Non-pigmented ciliary epithelial cell (primary cell): ENCODE results near the gene GPR75.
"Not testable (repeated sequence)": the region's sequence is repeated elsewhere in the genome, so short reads cannot be mapped to it uniquely, and the experiment has no call there.

ENCODE experiments used
- DNase-seq: peaks from one replicate; pipeline ENCODE4 v3.0.0-alpha.2; 2010; ENCODE audit warnings: low read depth

The GPR75 gene

GRCh38 chr2:53852532-53852931, 7.2 kb downstream of the GPR75 start:
- DNase-seq, result no peak

- not testable (repeated sequence) for DNase-seq
Measured at GRCh38 chr2:53851052-53851757, 8.6 kb downstream of the GPR75 start.

- DNase-seq, result no peak
Measured at GRCh38 chr2:53848062-53848461, 11.7 kb downstream of the GPR75 start.

DNA sequence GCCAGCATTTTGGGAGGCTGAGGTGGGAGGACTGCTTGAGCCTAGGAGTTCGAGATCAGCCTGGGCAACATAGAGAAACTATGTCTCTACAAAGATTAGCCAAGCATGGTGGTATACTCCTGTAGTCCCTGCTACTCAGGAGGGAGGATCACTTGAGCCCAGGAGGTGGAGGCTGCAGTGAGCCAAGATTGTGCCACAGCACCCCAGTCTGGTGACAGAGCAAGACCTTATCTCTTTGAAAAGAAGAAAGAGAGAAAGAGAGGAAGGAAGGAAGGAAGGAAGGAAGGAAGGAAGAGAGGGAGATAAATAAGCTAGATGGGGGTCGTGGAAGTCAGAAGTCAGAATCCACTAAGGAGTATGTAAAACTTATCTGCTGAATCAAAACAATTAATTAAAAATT, 16.2 kb downstream of the GPR75 start:
- no peak for DNase-seq

DNA sequence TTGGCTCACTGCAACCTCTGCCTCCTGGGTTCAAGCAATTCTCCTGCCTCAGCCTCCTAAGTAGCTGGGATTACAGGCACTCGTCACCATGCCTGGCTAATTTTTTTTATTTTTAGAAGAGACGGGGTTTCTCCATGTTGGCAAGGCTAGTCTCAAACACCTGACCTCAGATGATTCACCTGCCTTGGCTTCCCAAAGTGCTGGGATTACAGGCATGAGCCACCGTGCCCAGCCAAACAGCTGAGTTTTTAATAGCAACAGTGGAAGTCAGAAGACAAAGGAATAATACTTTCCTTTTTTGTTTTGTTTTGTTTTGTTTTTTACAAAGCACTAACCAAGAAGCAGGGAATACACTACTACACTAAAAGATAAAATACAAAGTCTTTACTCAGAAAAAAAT, 16.9 kb downstream of the GPR75 start:
- DNase-seq, result no peak

- not testable (repeated sequence) for DNase-seq
Measured at GRCh38 chr2:53841651-53842050, 18.1 kb downstream of the GPR75 start.

GRCh38 chr2:53840580-53840979, 19.2 kb downstream of the GPR75 start:
- no peak for DNase-seq

GRCh38 chr2:53829980-53830290, 29.8 kb downstream of the GPR75 start:
- DNase-seq, result not testable (repeated sequence)

GRCh38 chr2:53829273-53829979, 30.3 kb downstream of the GPR75 start:
- no peak for DNase-seq

GRCh38 chr2:53828331-53828730, 31.4 kb downstream of the GPR75 start:
- DNase-seq, result no peak

- DNase-seq, result no peak
Measured at GRCh38 chr2:53827398-53828175, 32.2 kb downstream of the GPR75 start.

- no peak for DNase-seq
Measured at GRCh38 chr2:53826587-53827397, 33.0 kb downstream of the GPR75 start.

DNA sequence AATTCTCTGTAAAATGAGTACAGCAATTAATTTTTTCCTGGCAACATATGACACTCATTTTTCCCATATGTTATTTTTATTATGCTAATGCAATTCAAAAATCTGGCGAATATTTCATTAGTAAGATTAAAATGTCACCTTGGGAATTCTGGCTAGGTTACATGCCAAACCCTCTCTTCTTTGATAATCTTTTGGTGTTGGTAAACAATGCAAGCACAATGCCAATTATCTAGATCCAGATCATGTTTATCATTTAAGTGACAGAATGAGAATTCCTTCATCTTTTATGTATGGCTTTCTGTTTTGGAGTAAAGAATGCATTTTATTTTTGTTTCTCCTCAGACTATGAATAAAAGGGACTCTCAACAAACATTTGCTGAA, 33.7 kb downstream of the GPR75 start:
- DNase-seq, result no peak

GRCh38 chr2:53823639-53824038, 36.1 kb downstream of the GPR75 start:
- not testable (repeated sequence) for DNase-seq

DNA sequence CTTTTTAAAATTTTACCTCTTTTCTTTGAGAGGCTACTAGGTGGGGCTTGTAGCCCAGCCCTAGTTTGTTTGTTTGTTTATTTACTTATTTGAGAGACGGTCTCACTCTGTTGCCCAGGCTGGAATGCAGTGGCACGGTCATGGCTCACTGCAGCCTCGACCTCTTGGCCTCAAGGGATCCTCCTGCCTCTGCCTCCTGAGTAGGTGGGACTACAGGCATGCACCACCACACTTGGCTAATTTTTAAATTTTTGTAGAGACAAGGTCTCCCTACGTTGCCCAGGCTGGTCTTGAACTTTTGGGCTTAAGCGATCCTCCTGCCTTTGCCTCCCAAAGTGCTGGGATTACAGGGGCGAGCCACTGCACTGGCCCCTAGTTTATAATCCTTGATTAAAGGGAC, 38.0 kb downstream of the GPR75 start:
- DNase-seq, result no peak

DNA sequence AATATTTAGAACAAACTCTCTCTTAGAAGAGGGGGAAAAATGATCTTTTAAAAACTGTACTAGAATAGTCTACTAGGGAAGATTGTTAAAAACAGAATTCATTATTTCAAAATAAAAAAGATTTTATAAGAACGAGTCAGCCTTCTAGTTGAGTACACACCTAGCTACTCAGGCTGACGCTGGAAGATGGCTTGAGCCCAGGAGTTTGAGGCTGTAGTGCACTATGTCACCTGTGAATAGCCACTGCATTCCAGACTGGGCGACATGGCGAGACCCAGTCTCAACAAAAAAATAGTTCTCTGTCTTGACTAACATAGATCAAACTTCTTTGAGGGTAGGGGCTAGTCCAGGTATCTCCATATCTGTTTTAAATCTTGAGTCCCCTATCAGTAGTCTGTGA, 39.1 kb downstream of the GPR75 start:
- DNase-seq, result no peak

- DNase-seq, result no peak
Measured at GRCh38 chr2:53820048-53820447, 39.7 kb downstream of the GPR75 start.

DNA sequence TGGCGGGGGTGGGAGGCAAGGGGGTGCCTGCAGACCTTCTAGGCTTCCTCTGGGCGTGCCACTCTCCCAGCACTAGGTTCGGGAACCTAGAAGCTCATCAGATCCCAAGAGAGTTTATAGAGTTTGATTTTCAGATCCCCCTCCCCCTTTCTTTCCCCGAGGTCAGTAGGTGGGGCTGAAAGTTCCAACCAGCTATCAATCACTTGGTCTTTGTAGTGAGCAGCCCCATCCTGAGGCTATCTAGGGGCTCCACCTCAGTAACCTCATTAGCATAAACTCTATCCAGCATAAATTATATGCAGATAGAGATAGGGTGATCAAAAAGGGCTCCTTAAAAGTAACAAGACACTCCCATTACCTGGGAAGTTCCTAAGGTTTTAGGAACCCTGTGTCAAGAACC, 40.1 kb downstream of the GPR75 start:
- no peak for DNase-seq

DNA sequence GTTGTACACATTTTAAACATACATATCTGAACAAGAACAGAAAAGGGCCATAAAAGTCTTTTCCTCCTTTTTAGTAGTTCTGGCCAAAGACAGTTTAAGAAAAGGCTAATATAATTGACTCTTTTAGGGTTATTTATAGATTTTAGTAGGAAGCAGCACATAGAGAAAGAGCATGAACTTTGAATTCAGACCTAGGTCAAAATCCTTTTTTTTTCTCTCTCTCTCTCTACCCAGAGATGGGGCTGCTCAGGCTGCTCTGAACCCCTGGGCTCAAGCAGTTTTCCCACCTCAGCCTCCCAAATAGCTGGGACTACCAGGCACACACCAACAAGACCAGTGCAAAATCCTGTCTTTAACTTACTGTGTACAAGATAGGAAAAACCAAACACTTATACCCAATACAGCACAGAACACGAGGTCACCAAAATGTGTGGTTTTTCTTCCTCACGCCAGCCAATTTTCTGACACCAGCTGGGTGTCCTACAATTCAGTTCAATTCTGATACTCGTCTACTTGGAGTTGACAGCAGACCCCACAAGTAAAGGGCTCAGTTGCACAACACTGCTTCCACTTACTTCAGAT, 40.8 kb downstream of the GPR75 start:
- DNase-seq, result no peak

GRCh38 chr2:53813151-53813550, 46.6 kb downstream of the GPR75 start:
- no peak for DNase-seq

DNA sequence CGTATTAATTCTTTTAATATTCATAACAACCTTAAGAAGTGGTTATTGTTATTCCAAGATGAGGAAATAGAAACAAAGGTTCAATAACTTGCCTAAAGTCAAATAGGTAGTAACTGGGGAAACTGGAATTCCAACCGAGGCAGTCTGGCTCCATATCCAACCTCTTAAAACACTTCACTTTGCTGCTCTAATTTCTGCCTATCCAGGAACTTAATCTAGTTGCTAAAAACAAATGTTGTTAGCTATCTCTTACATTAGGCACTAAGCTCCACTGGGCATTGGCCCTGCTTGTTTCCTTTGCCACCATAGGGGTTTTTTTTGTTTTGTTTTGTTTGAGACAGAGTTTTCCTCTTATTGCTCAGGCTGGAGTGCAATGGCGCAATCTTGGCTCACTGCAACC, 48.2 kb downstream of the GPR75 start:
- DNase-seq, result no peak
